K562 (cell line): ENCODE measurements around the gene FANCG. TPM values are rescaled to one million over a fixed set of nuclear protein-coding genes. Genes with fewer than 3 reads are reported as not detected.

ENCODE experiments used
- MAZ ChIP-seq, 2 experiments: fragments of 450-650 bp in 1 of 2; sonication (generic) in 1 of 2; formaldehyde crosslinking; IDR thresholded peaks in 1 of 2; conservative IDR thresholded peaks in 1 of 2; 2 replicates each; pipeline versions ENCODE4 v1.4.0 to v1.5.0; 2020; ENCODE audit warnings: mild to moderate bottlenecking in 1 of 2, missing genetic modification reagents in 1 of 2
- NCOR1 ChIP-seq: fragments of 450-650 bp; IDR thresholded peaks from 2 replicates; pipeline ENCODE4 v1.6.1; 2016; ENCODE audit warnings: mild to moderate bottlenecking, moderate library complexity
- POLR2AphosphoS5 ChIP-seq: IDR thresholded peaks from 2 replicates; pipeline ENCODE4 v1.6.1; 2011; ENCODE audit warnings: mild to moderate bottlenecking, low read depth, low read length, moderate library complexity; ENCODE audit not compliant: control insufficient read depth, insufficient read depth
- RUNX1 ChIP-seq: sonication (generic); IDR thresholded peaks from 2 replicates; pipeline ENCODE4 v1.6.1; 2016; ENCODE audit warnings: antibody characterized with exemption, low read depth
- SNIP1 ChIP-seq: fragments of 450-650 bp; IDR thresholded peaks from 2 replicates; pipeline ENCODE4 v1.7.1; 2017; ENCODE audit warnings: low read depth, mild to moderate bottlenecking
- ZBTB17 ChIP-seq: fragments of 450-650 bp; formaldehyde crosslinking; IDR thresholded peaks from 2 replicates; pipeline ENCODE4 v1.4.0; 2020; ENCODE audit warnings: mild to moderate bottlenecking
- ZNF121 ChIP-seq: sonication (generic); formaldehyde crosslinking; conservative IDR thresholded peaks from 2 replicates; pipeline ENCODE4 v1.8.0; 2022; ENCODE audit warnings: missing genetic modification reagents
- ZNF551 ChIP-seq: fragments of 250-450 bp; sonication (Bioruptor Pico); IDR thresholded peaks from 2 replicates; pipeline ENCODE4 v1.5.0; 2021; ENCODE audit warnings: mild to moderate bottlenecking, moderate library complexity
- polyA plus RNA-seq, 8 experiments: library from polyadenylated mRNA; depleted of rRNA in 4 of 8; stranded (reverse) in 5 of 8; unstranded in 3 of 8; fragments of >200 nt; fragmentation: Nextera tagmentation in 2 of 8; fragmentation: Illumina TruSeq in 1 of 8; extraction: Ambion mirVana in 2 of 8; extraction: Trizol in 1 of 8; gene quantifications; 2 replicates each; pipeline versions ENCODE4 v1.2.1 to v1.2.3, GENCODE V29; 2011 to 2014; ENCODE audit warnings: inconsistent platforms in 1 of 8, missing spikeins in 1 of 8
- total RNA-seq, 7 experiments: library from RNA; depleted of rRNA in 6 of 7; stranded (reverse); fragments of >200 nt in 6 of 7; fragmentation: Illumina TruSeq in 2 of 7; extraction: Trizol in 2 of 7; gene quantifications; 2 replicates each; pipeline versions ENCODE4 v1.2.1 to v1.2.3, GENCODE V29; 2011 to 2021; ENCODE audit warnings: low replicate concordance in 1 of 7
- TF ChIP-seq, protein P1 (sequence below): sonication (generic); formaldehyde crosslinking; IDR thresholded peaks from 2 replicates; pipeline ENCODE4 v1.8.0; 2023; ENCODE audit warnings: missing genetic modification reagents, mild to moderate bottlenecking, borderline replicate concordance
- TF ChIP-seq, protein P2 (sequence below): fragments of 200-800 bp; sonication (Bioruptor generic); IDR thresholded peaks from 2 replicates; pipeline ENCODE4 v1.6.1; 2016; ENCODE audit warnings: missing genetic modification characterization, missing compliant biosample characterization
- TF ChIP-seq, protein P3 (sequence below): fragments of 450-650 bp; IDR thresholded peaks from 2 replicates; pipeline ENCODE4 v1.6.1; 2018; ENCODE audit not compliant: partially characterized antibody

The FANCG gene
- total and polyA plus RNA-seq, 9 of the 15 experiments (the other 6 are each of a cell fraction or from before 2014, with no cell fraction given) = 7.5 to 43.9 (median 31.0) TPM

DNA sequence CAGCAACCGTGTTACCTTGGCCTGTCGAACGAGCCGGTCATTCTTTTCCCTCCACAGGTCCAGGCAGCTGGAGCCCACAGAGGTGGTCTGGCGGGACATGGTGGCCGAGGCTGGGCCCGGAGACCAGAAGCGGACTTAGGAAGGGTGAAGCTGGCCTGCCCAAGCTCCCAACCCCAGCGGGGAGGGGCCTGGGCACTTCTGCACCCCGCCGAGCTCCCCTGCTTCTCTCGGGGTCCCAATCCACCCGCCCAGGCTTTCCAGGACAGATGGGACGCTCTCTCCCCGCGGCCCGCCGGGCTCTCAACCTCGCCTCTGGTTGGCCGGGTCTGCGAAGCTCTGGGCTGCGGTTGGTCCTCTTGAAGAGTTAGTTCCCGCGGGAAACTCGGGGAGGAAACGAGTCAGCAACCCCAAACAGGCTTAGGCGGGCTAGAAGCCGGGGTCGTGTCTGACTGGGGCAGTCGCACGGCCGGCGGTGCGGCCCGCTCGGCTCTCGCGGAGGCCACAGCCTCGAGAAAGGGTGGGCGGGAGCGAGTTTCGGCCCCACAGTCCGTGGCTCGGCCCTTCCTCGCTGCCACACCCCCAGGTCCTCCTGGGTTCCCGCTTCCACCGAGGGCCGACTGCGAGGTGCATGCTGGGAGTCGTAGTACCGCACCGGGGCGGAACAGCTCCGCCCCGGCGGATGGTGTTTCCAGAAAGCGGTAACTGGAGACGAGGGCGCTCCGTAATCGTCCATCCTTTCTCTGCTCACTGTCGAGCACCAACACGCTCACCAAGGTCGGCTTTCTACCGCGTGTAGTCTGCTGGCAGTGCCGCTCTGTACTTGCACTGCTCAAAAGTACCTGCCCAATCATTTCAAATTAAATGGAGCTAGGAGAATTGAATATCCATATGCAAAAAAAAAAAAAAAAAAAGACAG, at the start of gene FANCG (continued):
- TF ChIP-seq, protein P1, sequence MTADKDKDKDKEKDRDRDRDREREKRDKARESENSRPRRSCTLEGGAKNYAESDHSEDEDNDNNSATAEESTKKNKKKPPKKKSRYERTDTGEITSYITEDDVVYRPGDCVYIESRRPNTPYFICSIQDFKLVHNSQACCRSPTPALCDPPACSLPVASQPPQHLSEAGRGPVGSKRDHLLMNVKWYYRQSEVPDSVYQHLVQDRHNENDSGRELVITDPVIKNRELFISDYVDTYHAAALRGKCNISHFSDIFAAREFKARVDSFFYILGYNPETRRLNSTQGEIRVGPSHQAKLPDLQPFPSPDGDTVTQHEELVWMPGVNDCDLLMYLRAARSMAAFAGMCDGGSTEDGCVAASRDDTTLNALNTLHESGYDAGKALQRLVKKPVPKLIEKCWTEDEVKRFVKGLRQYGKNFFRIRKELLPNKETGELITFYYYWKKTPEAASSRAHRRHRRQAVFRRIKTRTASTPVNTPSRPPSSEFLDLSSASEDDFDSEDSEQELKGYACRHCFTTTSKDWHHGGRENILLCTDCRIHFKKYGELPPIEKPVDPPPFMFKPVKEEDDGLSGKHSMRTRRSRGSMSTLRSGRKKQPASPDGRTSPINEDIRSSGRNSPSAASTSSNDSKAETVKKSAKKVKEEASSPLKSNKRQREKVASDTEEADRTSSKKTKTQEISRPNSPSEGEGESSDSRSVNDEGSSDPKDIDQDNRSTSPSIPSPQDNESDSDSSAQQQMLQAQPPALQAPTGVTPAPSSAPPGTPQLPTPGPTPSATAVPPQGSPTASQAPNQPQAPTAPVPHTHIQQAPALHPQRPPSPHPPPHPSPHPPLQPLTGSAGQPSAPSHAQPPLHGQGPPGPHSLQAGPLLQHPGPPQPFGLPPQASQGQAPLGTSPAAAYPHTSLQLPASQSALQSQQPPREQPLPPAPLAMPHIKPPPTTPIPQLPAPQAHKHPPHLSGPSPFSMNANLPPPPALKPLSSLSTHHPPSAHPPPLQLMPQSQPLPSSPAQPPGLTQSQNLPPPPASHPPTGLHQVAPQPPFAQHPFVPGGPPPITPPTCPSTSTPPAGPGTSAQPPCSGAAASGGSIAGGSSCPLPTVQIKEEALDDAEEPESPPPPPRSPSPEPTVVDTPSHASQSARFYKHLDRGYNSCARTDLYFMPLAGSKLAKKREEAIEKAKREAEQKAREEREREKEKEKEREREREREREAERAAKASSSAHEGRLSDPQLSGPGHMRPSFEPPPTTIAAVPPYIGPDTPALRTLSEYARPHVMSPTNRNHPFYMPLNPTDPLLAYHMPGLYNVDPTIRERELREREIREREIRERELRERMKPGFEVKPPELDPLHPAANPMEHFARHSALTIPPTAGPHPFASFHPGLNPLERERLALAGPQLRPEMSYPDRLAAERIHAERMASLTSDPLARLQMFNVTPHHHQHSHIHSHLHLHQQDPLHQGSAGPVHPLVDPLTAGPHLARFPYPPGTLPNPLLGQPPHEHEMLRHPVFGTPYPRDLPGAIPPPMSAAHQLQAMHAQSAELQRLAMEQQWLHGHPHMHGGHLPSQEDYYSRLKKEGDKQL (CRISPR knock-in tag) = no peak
- TF ChIP-seq ZNF551 (no peak), SNIP1 (no peak), POLR2AphosphoS5 (no peak), ZBTB17 (no peak), NCOR1 (no peak), RUNX1 (no peak), ZNF121 (CRISPR knock-in tag) (no peak), MAZ (CRISPR knock-in tag; conservative IDR thresholded peaks at IDR 0.05 in 1 of 2, IDR thresholded peaks at IDR 0.05 in 1 of 2) (peak; percentile 35 to 37; a peak in 1 of 4 replicates)
- TF ChIP-seq, protein P2, sequence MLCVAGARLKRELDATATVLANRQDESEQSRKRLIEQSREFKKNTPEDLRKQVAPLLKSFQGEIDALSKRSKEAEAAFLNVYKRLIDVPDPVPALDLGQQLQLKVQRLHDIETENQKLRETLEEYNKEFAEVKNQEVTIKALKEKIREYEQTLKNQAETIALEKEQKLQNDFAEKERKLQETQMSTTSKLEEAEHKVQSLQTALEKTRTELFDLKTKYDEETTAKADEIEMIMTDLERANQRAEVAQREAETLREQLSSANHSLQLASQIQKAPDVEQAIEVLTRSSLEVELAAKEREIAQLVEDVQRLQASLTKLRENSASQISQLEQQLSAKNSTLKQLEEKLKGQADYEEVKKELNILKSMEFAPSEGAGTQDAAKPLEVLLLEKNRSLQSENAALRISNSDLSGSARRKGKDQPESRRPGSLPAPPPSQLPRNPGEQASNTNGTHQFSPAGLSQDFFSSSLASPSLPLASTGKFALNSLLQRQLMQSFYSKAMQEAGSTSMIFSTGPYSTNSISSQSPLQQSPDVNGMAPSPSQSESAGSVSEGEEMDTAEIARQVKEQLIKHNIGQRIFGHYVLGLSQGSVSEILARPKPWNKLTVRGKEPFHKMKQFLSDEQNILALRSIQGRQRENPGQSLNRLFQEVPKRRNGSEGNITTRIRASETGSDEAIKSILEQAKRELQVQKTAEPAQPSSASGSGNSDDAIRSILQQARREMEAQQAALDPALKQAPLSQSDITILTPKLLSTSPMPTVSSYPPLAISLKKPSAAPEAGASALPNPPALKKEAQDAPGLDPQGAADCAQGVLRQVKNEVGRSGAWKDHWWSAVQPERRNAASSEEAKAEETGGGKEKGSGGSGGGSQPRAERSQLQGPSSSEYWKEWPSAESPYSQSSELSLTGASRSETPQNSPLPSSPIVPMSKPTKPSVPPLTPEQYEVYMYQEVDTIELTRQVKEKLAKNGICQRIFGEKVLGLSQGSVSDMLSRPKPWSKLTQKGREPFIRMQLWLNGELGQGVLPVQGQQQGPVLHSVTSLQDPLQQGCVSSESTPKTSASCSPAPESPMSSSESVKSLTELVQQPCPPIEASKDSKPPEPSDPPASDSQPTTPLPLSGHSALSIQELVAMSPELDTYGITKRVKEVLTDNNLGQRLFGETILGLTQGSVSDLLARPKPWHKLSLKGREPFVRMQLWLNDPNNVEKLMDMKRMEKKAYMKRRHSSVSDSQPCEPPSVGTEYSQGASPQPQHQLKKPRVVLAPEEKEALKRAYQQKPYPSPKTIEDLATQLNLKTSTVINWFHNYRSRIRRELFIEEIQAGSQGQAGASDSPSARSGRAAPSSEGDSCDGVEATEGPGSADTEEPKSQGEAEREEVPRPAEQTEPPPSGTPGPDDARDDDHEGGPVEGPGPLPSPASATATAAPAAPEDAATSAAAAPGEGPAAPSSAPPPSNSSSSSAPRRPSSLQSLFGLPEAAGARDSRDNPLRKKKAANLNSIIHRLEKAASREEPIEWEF (CRISPR knock-in tag) = no peak
- TF ChIP-seq, protein P3, sequence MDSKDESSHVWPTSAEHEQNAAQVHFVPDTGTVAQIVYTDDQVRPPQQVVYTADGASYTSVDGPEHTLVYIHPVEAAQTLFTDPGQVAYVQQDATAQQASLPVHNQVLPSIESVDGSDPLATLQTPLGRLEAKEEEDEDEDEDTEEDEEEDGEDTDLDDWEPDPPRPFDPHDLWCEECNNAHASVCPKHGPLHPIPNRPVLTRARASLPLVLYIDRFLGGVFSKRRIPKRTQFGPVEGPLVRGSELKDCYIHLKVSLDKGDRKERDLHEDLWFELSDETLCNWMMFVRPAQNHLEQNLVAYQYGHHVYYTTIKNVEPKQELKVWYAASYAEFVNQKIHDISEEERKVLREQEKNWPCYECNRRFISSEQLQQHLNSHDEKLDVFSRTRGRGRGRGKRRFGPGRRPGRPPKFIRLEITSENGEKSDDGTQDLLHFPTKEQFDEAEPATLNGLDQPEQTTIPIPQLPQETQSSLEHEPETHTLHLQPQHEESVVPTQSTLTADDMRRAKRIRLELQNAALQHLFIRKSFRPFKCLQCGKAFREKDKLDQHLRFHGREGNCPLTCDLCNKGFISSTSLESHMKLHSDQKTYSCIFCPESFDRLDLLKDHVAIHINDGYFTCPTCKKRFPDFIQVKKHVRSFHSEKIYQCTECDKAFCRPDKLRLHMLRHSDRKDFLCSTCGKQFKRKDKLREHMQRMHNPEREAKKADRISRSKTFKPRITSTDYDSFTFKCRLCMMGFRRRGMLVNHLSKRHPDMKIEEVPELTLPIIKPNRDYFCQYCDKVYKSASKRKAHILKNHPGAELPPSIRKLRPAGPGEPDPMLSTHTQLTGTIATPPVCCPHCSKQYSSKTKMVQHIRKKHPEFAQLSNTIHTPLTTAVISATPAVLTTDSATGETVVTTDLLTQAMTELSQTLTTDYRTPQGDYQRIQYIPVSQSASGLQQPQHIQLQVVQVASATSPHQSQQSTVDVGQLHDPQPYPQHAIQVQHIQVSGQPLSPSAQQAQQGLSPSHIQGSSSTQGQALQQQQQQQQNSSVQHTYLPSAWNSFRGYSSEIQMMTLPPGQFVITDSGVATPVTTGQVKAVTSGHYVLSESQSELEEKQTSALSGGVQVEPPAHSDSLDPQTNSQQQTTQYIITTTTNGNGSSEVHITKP = peak; percentile 79
